Gastrocnemius medialis (tissue), 4 donors: ENCODE measurements around the gene LRRN3. TPM values are rescaled to one million over a fixed set of nuclear protein-coding genes. Genes with fewer than 3 reads are reported as not detected.

Experiments
- ATAC-seq, 2 donors: fragments of 150-250 bp; one replicate each; pipeline ENCODE4 v1.9.1; 2016
- DNase-seq, 2 donors: peaks; one replicate each; pipeline ENCODE4 v3.0.0-alpha.2; 2019
- H3K27ac ChIP-seq, 4 donors: fragments of 200-600 bp; sonication (generic); 1 replicate in 1 of 4; 2 replicates in 3 of 4; pipeline ENCODE4 v1.5.1; 2016 to 2018; ENCODE audit warnings: mild to moderate bottlenecking in 2 of 4, moderate library complexity in 1 of 4
- H3K27me3 ChIP-seq, 3 donors: fragments of 200-600 bp; sonication (generic) in 2 of 3; 1 replicate in 1 of 3; 2 replicates in 2 of 3; pipeline versions ENCODE4 v1.5.1 to v1.6.0; 2016 to 2019; ENCODE audit warnings: mild to moderate bottlenecking in 1 of 3, moderate library complexity in 1 of 3
- H3K36me3 ChIP-seq, 2 donors: fragments of 200-600 bp; sonication (generic) in 1 of 2; one replicate each; pipeline ENCODE4 v1.5.1; 2017 to 2018
- H3K4me1 ChIP-seq, 2 donors: fragments of 200-600 bp; sonication (generic) in 1 of 2; one replicate each; pipeline ENCODE4 v1.5.1; 2016 to 2017; ENCODE audit warnings: mild to moderate bottlenecking in 2 of 2
- H3K4me3 ChIP-seq, 4 donors: fragments of 200-600 bp; sonication (generic) in 3 of 4; 1 replicate in 1 of 4; 2 replicates in 3 of 4; pipeline ENCODE4 v1.5.1; 2016 to 2019; ENCODE audit warnings: mild to moderate bottlenecking in 2 of 4
- H3K9me3 ChIP-seq, 3 donors: fragments of 200-600 bp; sonication (generic) in 2 of 3; 1 replicate in 1 of 3; 2 replicates in 2 of 3; pipeline ENCODE4 v1.5.1; 2016 to 2019
- POLR2A ChIP-seq, 2 donors: fragments of 450-650 bp; IDR thresholded peaks; one replicate each; pipeline ENCODE4 v1.6.1; 2017; ENCODE audit warnings: antibody characterized with exemption in 2 of 2, mild to moderate bottlenecking in 2 of 2, moderate library complexity in 2 of 2
- in situ Hi-C, 4 donors: fragments of 200-750 bp; cut with MboI; loops; one replicate each; pipeline versions ENCODE4 v1.15.0 to v1.8.0; 2017; ENCODE audit warnings: low sequenced_read_pairs in 4 of 4
- intact Hi-C: fragments of 100-400 bp; cut with DNase I; formaldehyde crosslinking; loops from one replicate; pipeline ENCODE4 v1.15.1; 2023; ENCODE audit warnings: low total_unique reads
- total RNA-seq, 4 donors: library from RNA; depleted of rRNA; stranded (reverse); fragments of >200 nt; gene quantifications; one replicate each; pipeline versions ENCODE4 v1.1.0 to v1.2.3, GENCODE V29; 2016
- TF ChIP-seq, protein P1 (sequence below), 5 experiments: fragments of 450-650 bp in 3 of 5; fragments of 200-600 bp in 2 of 5; sonication (generic) in 2 of 5; IDR thresholded peaks in 4 of 5; conservative IDR thresholded peaks in 1 of 5; 1 replicate in 4 of 5; 2 replicates in 1 of 5; pipeline ENCODE4 v1.5.1; 2016 to 2019; ENCODE audit warnings: antibody characterized with exemption in 5 of 5, mild to moderate bottlenecking in 3 of 5, moderate library complexity in 3 of 5

Gene LRRN3
- total RNA-seq, 4 donors from 2014 or later: 0.42 to 11.7 (median 6.9) TPM

DNA sequence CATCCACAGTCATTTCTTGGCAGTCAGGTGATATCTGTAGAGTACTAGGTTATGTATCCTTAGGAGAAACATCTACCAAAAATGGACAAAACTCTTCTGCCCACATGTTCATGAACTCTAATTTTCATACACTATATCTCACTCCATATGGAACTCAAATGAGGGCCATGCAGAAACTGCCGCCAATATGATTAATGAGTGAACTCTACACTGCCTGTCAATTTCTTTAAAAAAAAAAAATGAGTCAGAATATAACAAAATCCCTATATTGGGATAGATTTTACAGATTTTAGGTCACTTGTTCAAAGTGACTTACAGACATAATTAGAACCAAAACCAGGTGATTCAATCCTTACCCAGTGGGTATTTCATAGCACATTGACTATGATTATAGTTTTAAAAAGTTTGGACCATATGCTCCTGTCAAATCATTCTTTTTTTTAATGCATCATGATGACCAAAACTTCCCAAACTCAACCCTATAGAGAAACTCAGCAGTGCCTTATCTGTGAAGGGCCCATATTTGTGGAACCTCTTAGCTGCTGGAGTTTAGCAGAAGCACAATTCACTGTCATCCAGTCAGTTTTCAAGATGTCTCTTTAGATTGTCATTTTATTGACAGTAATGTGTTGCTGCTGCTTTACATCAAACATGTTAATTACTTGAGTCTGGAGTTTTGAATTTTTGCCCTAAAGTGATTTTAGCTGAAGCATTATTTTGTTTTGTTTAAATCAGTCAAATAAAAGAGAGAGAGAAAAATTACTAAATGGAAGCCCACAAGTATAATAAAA is 11.1 kb downstream of the LRRN3 start:
- Histone ChIP-seq H3K27ac (no peak overlapping the region), H3K36me3 (no peaks in the 10 kb centered on the region), H3K27me3 (no peaks in the 10 kb centered on the region), H3K4me3 (no peak overlapping the region), H3K9me3 (no peaks in the 10 kb centered on the region), H3K4me1 (peaks cover 5% of the 10 kb centered on the region in 2 donors)
- TF ChIP-seq POLR2A (IDR thresholded peaks at IDR 0.05): no peak
- TF ChIP-seq, protein P1, sequence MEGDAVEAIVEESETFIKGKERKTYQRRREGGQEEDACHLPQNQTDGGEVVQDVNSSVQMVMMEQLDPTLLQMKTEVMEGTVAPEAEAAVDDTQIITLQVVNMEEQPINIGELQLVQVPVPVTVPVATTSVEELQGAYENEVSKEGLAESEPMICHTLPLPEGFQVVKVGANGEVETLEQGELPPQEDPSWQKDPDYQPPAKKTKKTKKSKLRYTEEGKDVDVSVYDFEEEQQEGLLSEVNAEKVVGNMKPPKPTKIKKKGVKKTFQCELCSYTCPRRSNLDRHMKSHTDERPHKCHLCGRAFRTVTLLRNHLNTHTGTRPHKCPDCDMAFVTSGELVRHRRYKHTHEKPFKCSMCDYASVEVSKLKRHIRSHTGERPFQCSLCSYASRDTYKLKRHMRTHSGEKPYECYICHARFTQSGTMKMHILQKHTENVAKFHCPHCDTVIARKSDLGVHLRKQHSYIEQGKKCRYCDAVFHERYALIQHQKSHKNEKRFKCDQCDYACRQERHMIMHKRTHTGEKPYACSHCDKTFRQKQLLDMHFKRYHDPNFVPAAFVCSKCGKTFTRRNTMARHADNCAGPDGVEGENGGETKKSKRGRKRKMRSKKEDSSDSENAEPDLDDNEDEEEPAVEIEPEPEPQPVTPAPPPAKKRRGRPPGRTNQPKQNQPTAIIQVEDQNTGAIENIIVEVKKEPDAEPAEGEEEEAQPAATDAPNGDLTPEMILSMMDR (IDR thresholded peaks at IDR 0.05 in 4 of 5, conservative IDR thresholded peaks at IDR 0.05 in 1 of 5): no peak
- no peak for ATAC-seq
- no peak for DNase-seq
- in situ Hi-C loops: no loop called here
- intact Hi-C loops: no loop called here

DNA sequence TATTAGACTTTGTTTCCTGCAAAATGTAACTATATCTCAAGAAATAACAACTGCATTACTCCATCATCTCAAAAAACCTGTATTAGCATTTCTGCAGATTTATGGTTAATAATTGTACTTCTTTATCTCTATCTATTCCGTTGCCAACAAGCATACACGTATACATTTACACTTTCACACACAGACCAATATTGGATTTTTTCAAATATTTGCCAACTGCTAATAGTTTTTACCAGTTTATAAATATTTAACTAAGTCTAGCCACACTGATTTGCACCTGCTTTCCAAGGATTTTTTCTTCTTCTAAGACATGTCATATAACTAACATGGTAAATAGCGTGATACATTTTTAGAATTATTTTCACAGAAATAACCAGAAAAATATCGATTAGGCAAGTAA is 12.2 kb downstream of the LRRN3 start:
- DNase-seq (no peak), ATAC-seq (no peak)
- no peaks in the 10 kb centered on the region for H3K27me3 ChIP-seq
- H3K4me1 ChIP-seq: peaks cover 5 to 15% of the 10 kb centered on the region in 2 donors
- no peak overlapping the region for H3K4me3 ChIP-seq
- no peaks in the 10 kb centered on the region for H3K9me3 ChIP-seq
- in situ Hi-C loops: no loop called here
- H3K27ac ChIP-seq: no peak overlapping the region
- intact Hi-C loops: no loop called here
- no peaks in the 10 kb centered on the region for H3K36me3 ChIP-seq
- no peak for TF ChIP-seq POLR2A (IDR thresholded peaks at IDR 0.05)
- TF ChIP-seq, protein P1 (IDR thresholded peaks at IDR 0.05 in 4 of 5, conservative IDR thresholded peaks at IDR 0.05 in 1 of 5): no peak

DNA sequence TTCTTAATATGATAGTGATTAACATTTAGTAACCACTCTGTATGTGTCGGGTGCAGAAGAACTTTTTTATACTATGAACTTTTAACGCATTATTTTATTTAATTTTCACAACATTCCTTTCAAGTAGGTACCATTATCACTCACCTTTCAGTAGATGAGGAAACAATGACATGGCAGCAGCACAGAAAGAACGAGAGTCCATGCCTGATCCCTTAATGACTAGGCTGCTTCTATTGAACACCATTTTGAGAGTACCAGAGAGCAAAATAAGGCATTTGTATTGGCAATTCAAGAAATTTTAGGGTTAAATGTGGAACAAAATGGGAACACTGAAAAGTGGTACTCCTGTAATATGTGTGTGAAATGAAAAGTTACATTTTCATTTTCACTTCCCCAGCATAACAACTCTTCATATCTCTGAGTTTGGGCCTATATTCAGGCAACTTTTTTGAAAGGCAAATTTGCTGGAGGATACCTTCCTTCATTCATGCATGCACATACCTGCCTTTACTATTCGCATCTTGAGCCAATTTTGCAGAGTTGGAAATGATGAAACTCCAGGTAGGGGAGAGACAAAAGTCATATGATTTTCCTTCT is 12.8 kb downstream of the LRRN3 start:
- Histone ChIP-seq H3K9me3 (no peaks in the 10 kb centered on the region), H3K4me1 (peaks cover 0 to 15% of the 10 kb centered on the region in 2 donors), H3K27me3 (no peaks in the 10 kb centered on the region), H3K27ac (no peak overlapping the region), H3K36me3 (no peaks in the 10 kb centered on the region), H3K4me3 (no peak overlapping the region)
- intact Hi-C loops (no loop called here), in situ Hi-C loops (no loop called here)
- DNase-seq: no peak
- no peak for TF ChIP-seq POLR2A (IDR thresholded peaks at IDR 0.05)
- TF ChIP-seq, protein P1 (IDR thresholded peaks at IDR 0.05 in 4 of 5, conservative IDR thresholded peaks at IDR 0.05 in 1 of 5): no peak
- ATAC-seq: no peak

DNA sequence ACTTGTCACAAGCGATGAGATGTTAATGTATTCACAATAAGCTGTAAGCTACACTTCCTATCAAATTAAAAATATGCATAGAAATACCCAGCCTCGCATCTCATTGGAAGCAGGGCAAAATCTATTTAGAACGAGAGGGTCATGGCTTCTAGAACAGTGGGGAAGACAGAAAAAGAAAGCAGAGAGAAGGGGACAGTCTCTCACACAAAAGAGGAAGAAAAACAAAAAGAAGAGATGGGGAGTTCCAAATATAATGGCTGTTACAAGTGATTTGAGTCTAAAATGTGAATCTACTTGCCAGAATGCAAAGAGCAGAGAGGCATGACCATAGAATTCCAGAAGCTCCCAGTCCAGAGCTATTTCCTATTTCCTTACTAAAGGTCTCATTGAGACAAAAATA is 13.8 kb downstream of the LRRN3 start:
- in situ Hi-C loops: no loop called here
- H3K36me3 ChIP-seq: no peaks in the 10 kb centered on the region
- peaks cover 0 to 17% of the 10 kb centered on the region in 2 donors for H3K4me1 ChIP-seq
- DNase-seq: no peak
- intact Hi-C loops: no loop called here
- no peak overlapping the region for H3K4me3 ChIP-seq
- no peaks in the 10 kb centered on the region for H3K9me3 ChIP-seq
- TF ChIP-seq, protein P1 (IDR thresholded peaks at IDR 0.05 in 4 of 5, conservative IDR thresholded peaks at IDR 0.05 in 1 of 5): no peak
- TF ChIP-seq POLR2A (IDR thresholded peaks at IDR 0.05): no peak
- H3K27me3 ChIP-seq: no peaks in the 10 kb centered on the region
- ATAC-seq: no peak
- no peak overlapping the region for H3K27ac ChIP-seq
